OCI-LY3 (cell line): ENCODE measurements around the gene NLK.

Source experiments
- CTCF ChIP-seq: fragments of 200-600, 300-600 bp; sonication (generic); IDR thresholded peaks from 2 replicates; pipeline ENCODE4 v1.5.1; 2014; ENCODE audit warnings: antibody characterized with exemption, low read length, low read depth
- EZH2phosphoT487 ChIP-seq: fragments of 200-600 bp; shearing (Covaris generic); IDR thresholded peaks from 2 replicates; pipeline ENCODE4 v1.6.1; 2018; ENCODE audit warnings: antibody characterized with exemption, mixed run types, low read depth

- TF ChIP-seq CTCF (no peak), EZH2phosphoT487 (no peak)
Measured at GRCh38 chr17:28216052-28216451, 173.6 kb downstream of the NLK start.
